Body of pancreas (tissue), 4 donors: ENCODE data around the gene APPL2. TPM values are rescaled to one million over a fixed set of nuclear protein-coding genes. Genes with fewer than 3 reads are reported as not detected.

Experiments
- ATAC-seq: fragments of 150-250 bp; one replicate; pipeline ENCODE4 v1.9.1; 2016
- DNase-seq, 4 donors: peaks; one replicate each; pipeline ENCODE4 v3.0.0-alpha.2; 2019
- H3K27ac ChIP-seq, 4 donors: fragments of 200-600 bp; sonication (generic); 1 replicate in 3 of 4; 2 replicates in 1 of 4; pipeline versions ENCODE4 v1.5.1 to v1.6.1; 2016 to 2019; ENCODE audit warnings: mild to moderate bottlenecking in 1 of 4, mixed read lengths in 1 of 4, moderate library complexity in 1 of 4
- H3K27me3 ChIP-seq, 2 donors: fragments of 200-600 bp; sonication (generic); one replicate each; pipeline ENCODE4 v1.6.0; 2016; ENCODE audit warnings: mild to moderate bottlenecking in 1 of 2
- H3K36me3 ChIP-seq, 2 donors: fragments of 200-600 bp; sonication (generic); replicated peaks in 1 of 2; 2 replicates each; pipeline ENCODE4 v1.5.1; 2016; ENCODE audit warnings: low read depth in 2 of 2; ENCODE audit not compliant: insufficient read depth in 1 of 2
- H3K4me1 ChIP-seq: fragments of 200-600 bp; sonication (generic); one replicate; pipeline ENCODE4 v1.6.0; 2016
- H3K4me3 ChIP-seq, 2 donors: fragments of 200-600 bp; sonication (generic); 1 replicate in 1 of 2; 2 replicates in 1 of 2; pipeline ENCODE4 v1.5.1; 2016 to 2019
- H3K9me3 ChIP-seq, 3 donors: fragments of 200-600 bp; sonication (generic); 1 replicate in 2 of 3; 2 replicates in 1 of 3; pipeline ENCODE4 v1.5.1; 2016
- CTCF ChIP-seq, 7 experiments: fragments of 450-650 bp in 4 of 7; fragments of 200-600 bp in 3 of 7; sonication (generic) in 3 of 7; IDR thresholded peaks; one replicate each; pipeline ENCODE4 v1.5.1; 2016 to 2019; ENCODE audit warnings: antibody characterized with exemption in 7 of 7
- POLR2A ChIP-seq, 3 donors: fragments of 450-650 bp; IDR thresholded peaks; one replicate each; pipeline ENCODE4 v1.6.1; 2016; ENCODE audit warnings: antibody characterized with exemption in 3 of 3, mild to moderate bottlenecking in 2 of 3
- WGBS, 2 donors: methylation state at CpG; one replicate each; pipeline ENCODE4 v1.1.5; 2017; 5-methylcytosine and 5-hydroxymethylcytosine counted together
- intact Hi-C: fragments of 100-400 bp; cut with DNase I; formaldehyde crosslinking; loops from one replicate; pipeline ENCODE4 v1.15.1; 2023
- total RNA-seq, 2 donors: library from RNA; depleted of rRNA; stranded (reverse); fragments of >200 nt; gene quantifications; one replicate each; pipeline ENCODE4 v1.1.0, GENCODE V29; 2016

APPL2 gene
- total RNA-seq, 2 donors from 2014 or later: 32.4 to 32.6 TPM

- H3K27ac ChIP-seq: peak overlapping the region in 1 of 4 donors; percentile 57
- H3K4me3 ChIP-seq: no peak overlapping the region
Observed at GRCh38 chr12:105225505-105226015, 10.4 kb downstream of the APPL2 start.

GRCh38 chr12:105224399-105224798, 11.6 kb downstream of the APPL2 start:
- no peaks in the 10 kb centered on the region for H3K9me3 ChIP-seq
- WGBS, 2 donors: 95 to 98% methylated on average over 4 of the region's 4 CpGs
- H3K4me3 ChIP-seq: no peak overlapping the region
- H3K4me1 ChIP-seq: peaks cover 25% of the 10 kb centered on the region
- TF ChIP-seq POLR2A (IDR thresholded peaks at IDR 0.05) (no peak), CTCF (IDR thresholded peaks at IDR 0.05) (no peak)
- DNase-seq (no peak), ATAC-seq (no peak)
- no peaks in the 10 kb centered on the region for H3K27me3 ChIP-seq
- intact Hi-C loops: loop anchor here (10.0 kb wide), 1 partner anchor 120 kb away; no protein-coding TSS in a partner anchor
- H3K27ac ChIP-seq: no peak overlapping the region
- H3K36me3 ChIP-seq: peaks cover 0 to 2% of the 10 kb centered on the region in 2 donors

More at GRCh38 chr12:105225505-105226015, 10.4 kb downstream of the APPL2 start:
- intact Hi-C loops: loop anchor here (10.0 kb wide), 1 partner anchor 119 kb away; no protein-coding TSS in a partner anchor
- Histone ChIP-seq H3K36me3 (peaks cover 0 to 2% of the 10 kb centered on the region in 2 donors), H3K9me3 (no peaks in the 10 kb centered on the region), H3K27me3 (no peaks in the 10 kb centered on the region), H3K4me1 (peaks cover 25% of the 10 kb centered on the region)
- 39 to 44% methylated on average over 5 of the region's 5 CpGs for WGBS, 2 donors
- ATAC-seq (no peak), DNase-seq (no peak)
- TF ChIP-seq POLR2A (IDR thresholded peaks at IDR 0.05): no peak
- no peak for TF ChIP-seq CTCF (IDR thresholded peaks at IDR 0.05)

- Histone ChIP-seq H3K9me3 (no peaks in the 10 kb centered on the region), H3K27me3 (no peaks in the 10 kb centered on the region), H3K36me3 (peaks cover 0 to 2% of the 10 kb centered on the region in 2 donors), H3K4me1 (peaks cover 25% of the 10 kb centered on the region), H3K27ac (no peak overlapping the region), H3K4me3 (no peak overlapping the region)
- DNase-seq (no peak), ATAC-seq (peak; percentile 28)
- intact Hi-C loops: loop anchor here (10.0 kb wide), 1 partner anchor 121 kb away; no protein-coding TSS in a partner anchor
- WGBS, 2 donors: 27 to 41% methylated on average over 4 of the region's 4 CpGs
- no peak for TF ChIP-seq CTCF (IDR thresholded peaks at IDR 0.05)
- no peak for TF ChIP-seq POLR2A (IDR thresholded peaks at IDR 0.05)
Observed at GRCh38 chr12:105223884-105224283, 12.1 kb downstream of the APPL2 start.

- TF ChIP-seq POLR2A (IDR thresholded peaks at IDR 0.05): no peak
- no peak for TF ChIP-seq CTCF (IDR thresholded peaks at IDR 0.05)
- H3K9me3 ChIP-seq: no peaks in the 10 kb centered on the region
- H3K4me1 ChIP-seq: peaks cover 25% of the 10 kb centered on the region
- no peak overlapping the region for H3K27ac ChIP-seq
- WGBS, 2 donors: 69 to 71% methylated on average over 4 of the region's 4 CpGs
- no peak overlapping the region for H3K4me3 ChIP-seq
- H3K27me3 ChIP-seq: no peaks in the 10 kb centered on the region
- intact Hi-C loops: loop anchor here (10.0 kb wide), 1 partner anchor 121 kb away; no protein-coding TSS in a partner anchor
- H3K36me3 ChIP-seq: peaks cover 0 to 2% of the 10 kb centered on the region in 2 donors
- ATAC-seq (no peak), DNase-seq (no peak)
Observed at GRCh38 chr12:105223352-105223845, 12.6 kb downstream of the APPL2 start.
